HG03135 (cell line): ENCODE results near the gene CTAGE6.
"Not testable (repeated sequence)": the region's sequence is repeated elsewhere in the genome, so short reads cannot be mapped to it uniquely, and the experiment has no call there.

ENCODE experiments used
- ATAC-seq: cut with Tn5 transposase; IDR thresholded peaks from one replicate; pipeline ENCODE4 v1.9.1; 2021; ENCODE audit warnings: mild to moderate bottlenecking, moderate library complexity; ENCODE audit not compliant: unreplicated experiment

Gene CTAGE6

DNA sequence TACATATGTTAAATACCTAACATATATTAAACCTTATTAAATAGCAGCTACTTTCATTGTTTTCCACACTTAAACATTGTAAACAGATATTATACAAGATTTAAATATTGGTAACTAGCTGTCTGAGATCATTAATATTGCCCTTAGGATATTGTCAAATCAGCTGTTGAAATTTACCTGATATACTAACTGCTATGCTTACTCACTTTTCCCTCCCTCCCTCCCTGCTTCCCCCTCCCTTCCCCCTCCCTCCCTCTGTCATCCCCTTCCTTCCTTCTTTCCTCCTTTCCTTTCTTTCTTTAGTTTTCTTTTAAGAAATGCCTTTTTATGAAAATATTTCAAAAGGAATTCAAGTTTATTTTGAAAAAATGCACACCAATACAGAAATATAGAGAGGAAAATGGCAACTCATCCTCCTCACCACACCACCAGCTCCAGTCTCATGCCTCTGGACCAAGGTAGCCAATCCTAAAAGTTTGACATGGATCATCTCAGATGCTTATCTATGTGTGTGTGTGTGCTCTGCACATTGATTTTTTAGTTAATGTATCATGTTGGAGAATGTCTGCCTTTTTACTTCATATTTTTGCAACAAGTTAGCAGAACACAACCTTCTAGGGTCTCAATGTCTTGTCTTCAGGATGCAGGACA, 41.8 kb downstream of the CTAGE6 start:
- not testable (repeated sequence) for ATAC-seq

DNA sequence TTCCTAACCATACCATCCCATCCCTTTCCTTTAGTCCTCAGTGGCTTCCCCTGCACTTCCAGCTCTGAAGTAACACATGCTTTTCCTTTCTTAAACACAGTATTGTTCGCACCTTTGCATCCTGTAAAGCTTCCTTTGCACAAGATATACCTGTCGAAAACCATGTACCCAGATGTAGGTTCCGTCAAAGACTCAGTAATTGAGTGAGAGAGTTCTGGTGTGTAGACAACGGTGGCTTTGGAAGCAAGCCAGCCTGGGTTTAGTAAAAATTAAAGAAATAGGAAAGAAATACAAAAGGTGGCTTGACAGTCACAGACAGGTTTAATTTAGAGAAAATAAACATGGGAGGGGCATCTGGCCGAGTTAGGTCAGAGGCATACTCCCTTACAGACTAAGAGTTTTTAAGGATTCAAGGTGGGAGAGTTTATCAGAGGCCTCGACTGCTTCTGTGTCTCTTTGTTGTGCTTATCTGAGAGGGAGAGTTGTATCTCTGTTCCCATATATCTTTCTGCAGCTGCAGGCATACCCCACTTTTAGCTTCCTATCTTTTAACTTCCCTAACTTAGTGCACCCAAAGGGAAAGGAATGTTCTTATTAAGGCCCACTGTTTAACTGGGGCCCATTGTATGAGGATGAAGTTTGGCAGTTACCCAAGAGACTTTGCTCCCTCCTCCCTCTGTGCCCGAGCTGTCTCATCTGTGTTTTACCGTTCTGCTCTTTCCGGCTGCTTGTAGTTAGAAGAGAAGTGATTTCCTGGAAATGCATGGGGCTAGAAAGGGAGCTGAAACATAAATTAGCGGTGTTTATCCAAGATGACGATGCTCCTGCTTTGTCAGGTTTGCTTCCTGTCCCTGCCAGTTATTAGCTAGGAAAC, 42.7 kb downstream of the CTAGE6 start:
- ATAC-seq: not testable (repeated sequence)

DNA sequence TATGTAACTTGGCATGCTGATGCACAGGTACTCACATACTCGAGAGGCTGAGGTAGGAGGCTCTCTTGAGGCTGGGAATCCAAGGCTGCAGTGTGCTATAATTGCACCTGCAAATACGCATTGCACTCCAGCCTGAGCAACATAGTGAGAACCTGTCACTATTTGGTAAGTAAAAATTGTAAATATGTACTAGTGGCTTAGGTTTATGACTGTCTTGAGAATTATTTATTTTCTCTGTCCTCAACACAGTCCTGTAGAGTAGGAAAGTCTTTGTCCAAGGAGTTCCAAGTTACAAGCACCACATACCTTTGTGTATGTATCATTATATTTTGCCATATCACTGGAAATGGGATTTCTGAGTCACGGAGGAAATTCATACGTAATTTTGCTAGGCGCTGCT, 45.1 kb downstream of the CTAGE6 start:
- not testable (repeated sequence) for ATAC-seq

- not testable (repeated sequence) for ATAC-seq
Observed at GRCh38 chr7:143711727-143712324, 45.7 kb downstream of the CTAGE6 start.

- not testable (repeated sequence) for ATAC-seq
Observed at GRCh38 chr7:143709895-143710294, 47.6 kb downstream of the CTAGE6 start.
